ENCODE measurements around the gene FDCSP. TPM values are rescaled to one million over a fixed set of nuclear protein-coding genes. Genes with fewer than 3 reads are reported as not detected.

FDCSP gene
- total and polyA plus RNA-seq, 2 of the 13 experiments (the other 11 are each of a cell fraction or from before 2014, with no cell fraction given), result not detected

DNA sequence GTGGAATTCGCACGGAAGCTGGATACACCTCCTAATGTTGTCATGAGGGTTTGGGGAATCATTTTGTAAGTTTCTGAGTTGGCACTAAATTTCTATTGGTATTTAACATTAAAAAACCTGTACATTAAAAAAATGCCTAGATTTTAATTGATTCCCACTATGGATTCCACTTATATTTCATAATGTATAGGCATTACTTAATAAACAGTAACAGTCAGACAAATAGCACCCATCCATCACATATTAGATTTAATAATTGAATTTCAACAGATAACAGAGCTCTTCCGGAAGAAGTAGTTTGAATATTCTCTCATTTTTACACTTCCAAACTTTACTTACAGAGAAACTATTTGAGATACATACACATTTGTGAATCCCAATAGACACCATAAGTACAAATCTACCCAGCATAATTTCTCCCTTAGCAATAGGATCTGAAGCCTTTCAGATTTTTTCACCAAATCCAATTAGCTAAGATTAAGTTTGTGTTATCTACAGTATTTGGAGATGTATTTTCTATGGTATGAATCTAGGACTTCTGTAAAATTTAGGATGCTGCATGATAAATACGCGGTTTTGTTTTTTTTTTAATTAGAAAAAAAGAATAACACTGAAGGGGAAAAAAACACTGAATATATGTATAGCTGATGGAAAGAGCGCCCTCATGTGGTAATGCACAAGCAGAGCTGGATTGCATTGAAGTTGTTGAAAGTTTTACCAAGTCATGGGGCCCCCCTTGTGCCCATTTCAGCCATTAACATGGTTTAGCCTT, 42.6 kb upstream of the FDCSP start:
- 23% methylated on average over 6 of the region's 6 CpGs for WGBS (ENCODE audit: low lambda C conversion rate)
- peak overlapping the region; percentile 54 for H3K9ac ChIP-seq (ENCODE audit: insufficient read depth, low read depth, low read length)
- ATAC-seq, result peak; percentile 20; the same call in 2 of the 3 replicates
- BruUV-seq (replicated peaks), result TSS peak; percentile 86
- ChIA-PET POLR2A (interaction anchor here (1.7 to 2.2 kb wide), 3 partner anchors 351 to 360 kb away, joined by 4 to 12 read pairs (median 7); no protein-coding TSS in a partner anchor), CTCF (ENCODE audit: low intra/inter-chr PET ratio, low total read pairs) (interaction anchor here (0.8 kb wide), 1 partner anchor 287 kb away, joined by 3 read pairs; no protein-coding TSS in a partner anchor)
- H2AFZ ChIP-seq (ENCODE audit: low read length), result no peak overlapping the region
- in situ Hi-C loops (cut with HindIII; ENCODE audit: extremely low pct_ligation_motif_present, low pct_unique_long_range_greater_than_20kb) (loop anchor here (5.0 to 10.0 kb wide), 2 partner anchors 299 to 351 kb away; no protein-coding TSS in a partner anchor), intact Hi-C loops (cut with micrococcal nuclease; ENCODE audit: unreplicated experiment) (loop anchor here (1.0 to 5.0 kb wide), 9 partner anchors 55 to 494 kb away; no protein-coding TSS in a partner anchor)
- peak overlapping the region; percentile 52 for H3K4me2 ChIP-seq (ENCODE audit: low read depth, low read length)
- peak overlapping the region; percentile 90 for H3K27ac ChIP-seq (ENCODE audit: extremely low read length, insufficient read depth, low read length)
- H3K9me3 ChIP-seq (ENCODE audit: low read length), result no peaks in the 10 kb centered on the region
- DNase-seq (ENCODE audit: low spot score), result peak; percentile 75
- FAIRE-seq, result no peak
- no peaks in the 10 kb centered on the region for H3K79me2 ChIP-seq (ENCODE audit: insufficient read depth, low read length)
- H4K20me1 ChIP-seq (ENCODE audit: insufficient read depth, low read length), result no peaks in the 10 kb centered on the region
- H3K36me3 ChIP-seq (replicated peaks in 1 of 2; ENCODE audit: control insufficient read depth in 1 of 2, insufficient read depth in 2 of 2, low read length in 2 of 2), result no peaks in the 10 kb centered on the region
- no peaks in the 10 kb centered on the region for H3K27me3 ChIP-seq (ENCODE audit: control insufficient read depth in 1 of 2, insufficient read depth in 2 of 2, low read length in 2 of 2)
- H3K4me3 ChIP-seq (replicated peaks in 1 of 3; ENCODE audit: insufficient read depth in 1 of 3, low read depth in 2 of 3, low read length in 3 of 3), result peak overlapping the region in 1 of 3 experiments; percentile 13; a peak in 1 of 6 replicates
- peaks cover 73% of the 10 kb centered on the region for H3K4me1 ChIP-seq (ENCODE audit: insufficient read depth, low read length)
- TF ChIP-seq, protein P1, sequence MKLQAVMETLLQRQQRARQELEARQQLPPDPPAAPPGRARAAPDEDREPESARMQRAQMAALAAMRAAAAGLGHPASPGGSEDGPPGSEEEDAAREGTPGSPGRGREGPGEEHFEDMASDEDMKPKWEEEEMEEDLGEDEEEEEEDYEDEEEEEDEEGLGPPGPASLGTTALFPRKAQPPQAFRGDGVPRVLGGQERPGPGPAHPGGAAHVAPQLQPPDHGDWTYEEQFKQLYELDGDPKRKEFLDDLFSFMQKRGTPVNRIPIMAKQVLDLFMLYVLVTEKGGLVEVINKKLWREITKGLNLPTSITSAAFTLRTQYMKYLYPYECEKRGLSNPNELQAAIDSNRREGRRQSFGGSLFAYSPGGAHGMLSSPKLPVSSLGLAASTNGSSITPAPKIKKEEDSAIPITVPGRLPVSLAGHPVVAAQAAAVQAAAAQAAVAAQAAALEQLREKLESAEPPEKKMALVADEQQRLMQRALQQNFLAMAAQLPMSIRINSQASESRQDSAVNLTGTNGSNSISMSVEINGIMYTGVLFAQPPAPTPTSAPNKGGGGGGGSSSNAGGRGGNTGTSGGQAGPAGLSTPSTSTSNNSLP (IDR thresholded peaks at IDR 0.05; ENCODE audit: low read depth, low read length), result peak; percentile 52; the same call in 1 of the 2 replicates
- TF ChIP-seq MED1 (CRISPR knock-in tag; IDR thresholded peaks at IDR 0.05) (peak; percentile 41), ZNF720 (CRISPR knock-in tag; IDR thresholded peaks at IDR 0.05) (no peak), CTCF (CRISPR knock-in tag; IDR thresholded peaks at IDR 0.05) (peak; percentile 64), SRSF1 (optimal IDR thresholded peaks at IDR 0.05; ENCODE audit: low read depth, low read length) (no peak), AKNA (CRISPR knock-in tag; IDR thresholded peaks at IDR 0.05; ENCODE audit: borderline replicate concordance) (no peak), GATAD2A (CRISPR knock-in tag; IDR thresholded peaks at IDR 0.05) (peak; percentile 56; the same call in 1 of the 2 replicates), ZMYM4 (CRISPR knock-in tag; IDR thresholded peaks at IDR 0.05) (peak; percentile 65)
- TF ChIP-seq, protein P2, sequence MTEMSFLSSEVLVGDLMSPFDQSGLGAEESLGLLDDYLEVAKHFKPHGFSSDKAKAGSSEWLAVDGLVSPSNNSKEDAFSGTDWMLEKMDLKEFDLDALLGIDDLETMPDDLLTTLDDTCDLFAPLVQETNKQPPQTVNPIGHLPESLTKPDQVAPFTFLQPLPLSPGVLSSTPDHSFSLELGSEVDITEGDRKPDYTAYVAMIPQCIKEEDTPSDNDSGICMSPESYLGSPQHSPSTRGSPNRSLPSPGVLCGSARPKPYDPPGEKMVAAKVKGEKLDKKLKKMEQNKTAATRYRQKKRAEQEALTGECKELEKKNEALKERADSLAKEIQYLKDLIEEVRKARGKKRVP (CRISPR knock-in tag; IDR thresholded peaks at IDR 0.05), result peak in 1 of 2 experiments; percentile 9; a peak in 1 of 4 replicates
- TF ChIP-seq, protein P3, sequence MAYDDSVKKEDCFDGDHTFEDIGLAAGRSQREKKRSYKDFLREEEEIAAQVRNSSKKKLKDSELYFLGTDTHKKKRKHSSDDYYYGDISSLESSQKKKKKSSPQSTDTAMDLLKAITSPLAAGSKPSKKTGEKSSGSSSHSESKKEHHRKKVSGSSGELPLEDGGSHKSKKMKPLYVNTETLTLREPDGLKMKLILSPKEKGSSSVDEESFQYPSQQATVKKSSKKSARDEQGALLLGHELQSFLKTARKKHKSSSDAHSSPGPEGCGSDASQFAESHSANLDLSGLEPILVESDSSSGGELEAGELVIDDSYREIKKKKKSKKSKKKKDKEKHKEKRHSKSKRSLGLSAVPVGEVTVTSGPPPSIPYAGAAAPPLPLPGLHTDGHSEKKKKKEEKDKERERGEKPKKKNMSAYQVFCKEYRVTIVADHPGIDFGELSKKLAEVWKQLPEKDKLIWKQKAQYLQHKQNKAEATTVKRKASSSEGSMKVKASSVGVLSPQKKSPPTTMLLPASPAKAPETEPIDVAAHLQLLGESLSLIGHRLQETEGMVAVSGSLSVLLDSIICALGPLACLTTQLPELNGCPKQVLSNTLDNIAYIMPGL (CRISPR knock-in tag; IDR thresholded peaks at IDR 0.05; ENCODE audit: borderline replicate concordance in 1 of 2, low read depth in 1 of 2), result 0 out of 4 replicates have a peak, but pooled peaks of 1 of the 2 experiments have one; percentile 19

Data from HepG2 (cell line).